HepG2 (cell line): ENCODE results near the gene GH2. TPM values are rescaled to one million over a fixed set of nuclear protein-coding genes. Genes with fewer than 3 reads are reported as not detected.

Experiments
- GPN1 ChIP-seq: sonication (generic); formaldehyde crosslinking; IDR thresholded peaks from 2 replicates; pipeline ENCODE4 v1.5.1; 2020; ENCODE audit warnings: missing genetic modification reagents, borderline replicate concordance
- HDAC2 ChIP-seq: sonication (generic); formaldehyde crosslinking; IDR thresholded peaks from 2 replicates; pipeline ENCODE4 v1.4.0; 2020; ENCODE audit warnings: missing genetic modification reagents
- HNRNPUL1 ChIP-seq: fragments of 200-400 bp; formaldehyde crosslinking; IDR thresholded peaks from 2 replicates; pipeline ENCODE4 v1.6.1; 2017; ENCODE audit warnings: low read depth, mild to moderate bottlenecking, low read length, moderate library complexity
- RARG ChIP-seq: sonication (generic); formaldehyde crosslinking; IDR thresholded peaks from 2 replicates; pipeline ENCODE4 v1.4.0; 2020; ENCODE audit warnings: low read depth, mild to moderate bottlenecking, missing genetic modification reagents
- SAP130 ChIP-seq: IDR thresholded peaks from 2 replicates; pipeline ENCODE4 v1.6.1; 2016; ENCODE audit warnings: low read depth
- SATB2 ChIP-seq: sonication (generic); formaldehyde crosslinking; IDR thresholded peaks from 2 replicates; pipeline ENCODE4 v1.5.0; 2020; ENCODE audit warnings: missing genetic modification reagents
- U2AF1 ChIP-seq: fragments of 200-400 bp; formaldehyde crosslinking; optimal IDR thresholded peaks from 2 replicates; pipeline ENCODE3; 2017; ENCODE audit warnings: mild to moderate bottlenecking, low read depth, low read length
- polyA plus RNA-seq, 8 experiments: library from polyadenylated mRNA; depleted of rRNA in 3 of 8; stranded (reverse) in 7 of 8; unstranded in 1 of 8; fragments of >200 nt; fragmentation: Illumina TruSeq in 4 of 8; extraction: Trizol in 4 of 8; gene quantifications; 2 replicates each; pipeline versions ENCODE4 v1.2.1 to v1.2.3, GENCODE V29; 2011 to 2016; ENCODE audit warnings: low read depth in 4 of 8, missing spikeins in 1 of 8, mixed read lengths in 1 of 8; ENCODE audit not compliant: insufficient read depth in 1 of 8
- total RNA-seq, 5 experiments: library from RNA; depleted of rRNA; stranded (reverse); fragments of >200 nt; fragmentation: Illumina TruSeq; extraction: Trizol; gene quantifications; 2 replicates each; pipeline ENCODE4 v1.2.3, GENCODE V29; 2016; ENCODE audit warnings: low read depth in 1 of 5
- TF ChIP-seq, protein P1 (sequence below): sonication (generic); formaldehyde crosslinking; IDR thresholded peaks from 2 replicates; pipeline ENCODE4 v1.5.0; 2020; ENCODE audit warnings: missing genetic modification reagents
- TF ChIP-seq, protein P2 (sequence below): sonication (generic); formaldehyde crosslinking; IDR thresholded peaks from 2 replicates; pipeline ENCODE4 v1.8.0; 2022; ENCODE audit warnings: mild to moderate bottlenecking, missing genetic modification reagents, moderate library complexity
- TF ChIP-seq, protein P3 (sequence below), 2 experiments: fragments of 450-650 bp in 1 of 2; sonication (generic) in 1 of 2; formaldehyde crosslinking; IDR thresholded peaks; 2 replicates each; pipeline versions ENCODE4 v1.5.0 to v1.8.0; 2020 to 2022; ENCODE audit warnings: mild to moderate bottlenecking in 1 of 2, missing genetic modification reagents in 1 of 2
- TF ChIP-seq, protein P4 (sequence below): sonication (generic); formaldehyde crosslinking; IDR thresholded peaks from 2 replicates; pipeline ENCODE4 v1.5.1; 2020; ENCODE audit warnings: missing genetic modification reagents, mild to moderate bottlenecking, borderline replicate concordance
- TF ChIP-seq, protein P5 (sequence below), 2 experiments: fragments of 450-650 bp in 1 of 2; sonication (generic) in 1 of 2; formaldehyde crosslinking in 1 of 2; IDR thresholded peaks; 2 replicates each; pipeline versions ENCODE4 v1.6.1 to v1.8.0; 2016 to 2022; ENCODE audit warnings: antibody characterized with exemption in 1 of 2, mild to moderate bottlenecking in 1 of 2, missing genetic modification reagents in 1 of 2

The GH2 gene
- total and polyA plus RNA-seq, 2 of the 13 experiments (the other 11 are each of a cell fraction or from before 2014, with no cell fraction given): not detected

DNA sequence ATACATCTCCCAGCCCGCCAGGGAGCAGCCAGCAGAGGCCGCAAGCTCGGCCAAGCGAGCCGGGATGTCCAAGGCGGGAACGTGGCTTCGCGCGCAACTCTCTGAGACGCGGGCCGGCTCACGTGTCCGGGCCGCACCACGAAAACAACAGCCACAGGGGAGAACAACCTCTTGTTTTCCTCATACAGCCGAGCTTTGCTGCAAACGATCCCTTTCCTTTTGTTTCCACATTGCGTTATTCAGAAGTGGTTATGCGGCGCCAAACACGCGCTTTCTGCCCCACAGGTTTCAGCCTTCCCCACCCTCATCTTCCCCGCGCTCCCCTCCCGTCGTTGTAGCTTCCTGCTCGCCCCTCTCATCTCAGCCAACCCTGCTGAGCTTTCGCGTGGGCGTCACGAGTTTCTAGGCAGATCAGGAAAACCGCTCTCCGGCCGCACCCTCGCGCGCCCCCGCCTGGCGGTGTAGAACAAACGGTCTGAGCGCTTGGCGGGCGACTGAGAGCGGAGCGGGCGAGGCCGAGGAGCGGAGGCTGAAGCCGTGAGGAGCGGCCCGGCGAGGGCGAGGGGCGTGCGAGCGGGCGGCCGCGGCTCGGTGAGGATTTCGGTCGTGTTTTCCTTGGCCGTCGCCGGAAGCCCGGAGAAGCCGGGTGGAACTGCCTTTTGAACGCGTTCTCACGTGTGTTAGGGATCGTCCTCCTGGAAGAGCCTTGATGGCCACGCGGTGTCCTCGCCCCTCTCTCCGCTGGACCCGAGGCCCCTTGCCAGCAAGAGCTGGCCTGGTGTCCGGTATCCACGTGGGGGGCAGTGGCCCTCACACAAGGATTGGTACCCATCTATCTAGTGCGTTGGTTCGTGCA, 32.7 kb downstream of the GH2 start (continued):
- no peak for TF ChIP-seq HNRNPUL1
- TF ChIP-seq, protein P1, sequence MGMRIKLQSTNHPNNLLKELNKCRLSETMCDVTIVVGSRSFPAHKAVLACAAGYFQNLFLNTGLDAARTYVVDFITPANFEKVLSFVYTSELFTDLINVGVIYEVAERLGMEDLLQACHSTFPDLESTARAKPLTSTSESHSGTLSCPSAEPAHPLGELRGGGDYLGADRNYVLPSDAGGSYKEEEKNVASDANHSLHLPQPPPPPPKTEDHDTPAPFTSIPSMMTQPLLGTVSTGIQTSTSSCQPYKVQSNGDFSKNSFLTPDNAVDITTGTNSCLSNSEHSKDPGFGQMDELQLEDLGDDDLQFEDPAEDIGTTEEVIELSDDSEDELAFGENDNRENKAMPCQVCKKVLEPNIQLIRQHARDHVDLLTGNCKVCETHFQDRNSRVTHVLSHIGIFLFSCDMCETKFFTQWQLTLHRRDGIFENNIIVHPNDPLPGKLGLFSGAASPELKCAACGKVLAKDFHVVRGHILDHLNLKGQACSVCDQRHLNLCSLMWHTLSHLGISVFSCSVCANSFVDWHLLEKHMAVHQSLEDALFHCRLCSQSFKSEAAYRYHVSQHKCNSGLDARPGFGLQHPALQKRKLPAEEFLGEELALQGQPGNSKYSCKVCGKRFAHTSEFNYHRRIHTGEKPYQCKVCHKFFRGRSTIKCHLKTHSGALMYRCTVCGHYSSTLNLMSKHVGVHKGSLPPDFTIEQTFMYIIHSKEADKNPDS (CRISPR knock-in tag): no peak
- no peak for TF ChIP-seq RARG (CRISPR knock-in tag)
- TF ChIP-seq U2AF1: no peak
- TF ChIP-seq, protein P2, sequence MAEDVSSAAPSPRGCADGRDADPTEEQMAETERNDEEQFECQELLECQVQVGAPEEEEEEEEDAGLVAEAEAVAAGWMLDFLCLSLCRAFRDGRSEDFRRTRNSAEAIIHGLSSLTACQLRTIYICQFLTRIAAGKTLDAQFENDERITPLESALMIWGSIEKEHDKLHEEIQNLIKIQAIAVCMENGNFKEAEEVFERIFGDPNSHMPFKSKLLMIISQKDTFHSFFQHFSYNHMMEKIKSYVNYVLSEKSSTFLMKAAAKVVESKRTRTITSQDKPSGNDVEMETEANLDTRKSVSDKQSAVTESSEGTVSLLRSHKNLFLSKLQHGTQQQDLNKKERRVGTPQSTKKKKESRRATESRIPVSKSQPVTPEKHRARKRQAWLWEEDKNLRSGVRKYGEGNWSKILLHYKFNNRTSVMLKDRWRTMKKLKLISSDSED (CRISPR knock-in tag): no peak
- TF ChIP-seq SATB2: no peak
- TF ChIP-seq, protein P3, sequence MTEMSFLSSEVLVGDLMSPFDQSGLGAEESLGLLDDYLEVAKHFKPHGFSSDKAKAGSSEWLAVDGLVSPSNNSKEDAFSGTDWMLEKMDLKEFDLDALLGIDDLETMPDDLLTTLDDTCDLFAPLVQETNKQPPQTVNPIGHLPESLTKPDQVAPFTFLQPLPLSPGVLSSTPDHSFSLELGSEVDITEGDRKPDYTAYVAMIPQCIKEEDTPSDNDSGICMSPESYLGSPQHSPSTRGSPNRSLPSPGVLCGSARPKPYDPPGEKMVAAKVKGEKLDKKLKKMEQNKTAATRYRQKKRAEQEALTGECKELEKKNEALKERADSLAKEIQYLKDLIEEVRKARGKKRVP (CRISPR knock-in tag; IDR thresholded peaks at IDR 0.05): no peak
- no peak for TF ChIP-seq HDAC2 (CRISPR knock-in tag)
- TF ChIP-seq GPN1: no peak
- TF ChIP-seq, protein P4, sequence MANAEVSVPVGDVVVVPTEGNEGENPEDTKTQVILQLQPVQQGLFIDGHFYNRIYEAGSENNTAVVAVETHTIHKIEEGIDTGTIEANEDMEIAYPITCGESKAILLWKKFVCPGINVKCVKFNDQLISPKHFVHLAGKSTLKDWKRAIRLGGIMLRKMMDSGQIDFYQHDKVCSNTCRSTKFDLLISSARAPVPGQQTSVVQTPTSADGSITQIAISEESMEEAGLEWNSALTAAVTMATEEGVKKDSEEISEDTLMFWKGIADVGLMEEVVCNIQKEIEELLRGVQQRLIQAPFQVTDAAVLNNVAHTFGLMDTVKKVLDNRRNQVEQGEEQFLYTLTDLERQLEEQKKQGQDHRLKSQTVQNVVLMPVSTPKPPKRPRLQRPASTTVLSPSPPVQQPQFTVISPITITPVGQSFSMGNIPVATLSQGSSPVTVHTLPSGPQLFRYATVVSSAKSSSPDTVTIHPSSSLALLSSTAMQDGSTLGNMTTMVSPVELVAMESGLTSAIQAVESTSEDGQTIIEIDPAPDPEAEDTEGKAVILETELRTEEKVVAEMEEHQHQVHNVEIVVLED (CRISPR knock-in tag): 0 out of 2 replicates have a peak, but pooled peaks have one; percentile 18
- TF ChIP-seq, protein P5, sequence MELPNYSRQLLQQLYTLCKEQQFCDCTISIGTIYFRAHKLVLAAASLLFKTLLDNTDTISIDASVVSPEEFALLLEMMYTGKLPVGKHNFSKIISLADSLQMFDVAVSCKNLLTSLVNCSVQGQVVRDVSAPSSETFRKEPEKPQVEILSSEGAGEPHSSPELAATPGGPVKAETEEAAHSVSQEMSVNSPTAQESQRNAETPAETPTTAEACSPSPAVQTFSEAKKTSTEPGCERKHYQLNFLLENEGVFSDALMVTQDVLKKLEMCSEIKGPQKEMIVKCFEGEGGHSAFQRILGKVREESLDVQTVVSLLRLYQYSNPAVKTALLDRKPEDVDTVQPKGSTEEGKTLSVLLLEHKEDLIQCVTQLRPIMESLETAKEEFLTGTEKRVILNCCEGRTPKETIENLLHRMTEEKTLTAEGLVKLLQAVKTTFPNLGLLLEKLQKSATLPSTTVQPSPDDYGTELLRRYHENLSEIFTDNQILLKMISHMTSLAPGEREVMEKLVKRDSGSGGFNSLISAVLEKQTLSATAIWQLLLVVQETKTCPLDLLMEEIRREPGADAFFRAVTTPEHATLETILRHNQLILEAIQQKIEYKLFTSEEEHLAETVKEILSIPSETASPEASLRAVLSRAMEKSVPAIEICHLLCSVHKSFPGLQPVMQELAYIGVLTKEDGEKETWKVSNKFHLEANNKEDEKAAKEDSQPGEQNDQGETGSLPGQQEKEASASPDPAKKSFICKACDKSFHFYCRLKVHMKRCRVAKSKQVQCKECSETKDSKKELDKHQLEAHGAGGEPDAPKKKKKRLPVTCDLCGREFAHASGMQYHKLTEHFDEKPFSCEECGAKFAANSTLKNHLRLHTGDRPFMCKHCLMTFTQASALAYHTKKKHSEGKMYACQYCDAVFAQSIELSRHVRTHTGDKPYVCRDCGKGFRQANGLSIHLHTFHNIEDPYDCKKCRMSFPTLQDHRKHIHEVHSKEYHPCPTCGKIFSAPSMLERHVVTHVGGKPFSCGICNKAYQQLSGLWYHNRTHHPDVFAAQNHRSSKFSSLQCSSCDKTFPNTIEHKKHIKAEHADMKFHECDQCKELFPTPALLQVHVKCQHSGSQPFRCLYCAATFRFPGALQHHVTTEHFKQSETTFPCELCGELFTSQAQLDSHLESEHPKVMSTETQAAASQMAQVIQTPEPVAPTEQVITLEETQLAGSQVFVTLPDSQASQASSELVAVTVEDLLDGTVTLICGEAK (IDR thresholded peaks at IDR 0.05): no peak
- TF ChIP-seq, protein P5 (CRISPR knock-in tag; IDR thresholded peaks at IDR 0.05): no peak
- TF ChIP-seq SAP130 (CRISPR knock-in tag): peak; percentile 12; the same call in 1 of the 2 replicates
